RWPE1 (cell line): ENCODE results near the gene CLDN18.
A peak's percentile ranks its signal among the peaks of the same experiment; 100 is the strongest.

ENCODE experiments used
- CTCF ChIA-PET: fragments of 350-600 bp; sonication (Branson Sonifier 250); formaldehyde crosslinking; extraction: SDS; loops from one replicate; lab custom pipeline; 2021; lab: Yijun Ruan, JAX
- POLR2A ChIA-PET: fragments of 400-600 bp; formaldehyde crosslinking; extraction: SDS; loops from one replicate; lab custom pipeline; 2020; ENCODE audit warnings: antibody characterized with exemption; ENCODE audit not compliant: low non-redundant PET; lab: Yijun Ruan, JAX
- DNase-seq: peaks from one replicate; pipeline ENCODE4 v3.0.0; 2012; ENCODE audit warnings: low spot score
- H3K27ac ChIP-seq: fragments of 450-650 bp; 2 replicates; pipeline ENCODE4 v1.5.1; 2017
- CTCF ChIP-seq: fragments of 450-650 bp; conservative IDR thresholded peaks from 2 replicates; pipeline ENCODE4 v1.5.1; 2017; ENCODE audit warnings: low read depth, mild to moderate bottlenecking

CLDN18 gene

GRCh38 chr3:138070006-138070405 is 60.0 kb downstream of the CLDN18 start:
- DNase-seq = no peak
- ChIA-PET POLR2A (no interaction called here), CTCF (interaction anchor here (0.6 to 5.8 kb wide), 4 partner anchors 7 to 78 kb away, joined by 3 to 42 read pairs (median 5); no protein-coding TSS in a partner anchor)
- TF ChIP-seq CTCF = no peak
- no peak overlapping the region for H3K27ac ChIP-seq

DNA sequence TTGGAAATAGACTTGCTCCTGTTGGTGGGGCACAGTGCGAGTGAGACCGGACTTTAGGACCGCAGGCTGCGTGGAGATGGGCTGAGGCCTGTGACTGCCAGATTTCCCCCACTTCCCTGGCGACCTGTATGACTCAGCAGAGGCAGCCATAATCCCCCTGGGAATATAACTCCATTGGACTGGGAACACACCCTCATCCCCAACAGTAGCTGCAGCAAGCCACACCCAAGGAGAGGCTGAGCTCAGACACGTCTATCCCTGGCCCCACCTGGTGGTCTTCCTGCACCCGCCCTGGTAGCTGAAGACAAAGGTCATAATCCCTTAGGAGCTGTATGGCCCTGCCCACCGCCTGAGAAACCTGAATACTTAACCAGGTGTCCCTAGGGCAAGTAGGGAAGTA is 62.8 kb downstream of the CLDN18 start:
- no peak for TF ChIP-seq CTCF
- no peak for DNase-seq
- ChIA-PET CTCF (no interaction called here), POLR2A (no interaction called here)
- H3K27ac ChIP-seq = peak overlapping the region; percentile 18

DNA sequence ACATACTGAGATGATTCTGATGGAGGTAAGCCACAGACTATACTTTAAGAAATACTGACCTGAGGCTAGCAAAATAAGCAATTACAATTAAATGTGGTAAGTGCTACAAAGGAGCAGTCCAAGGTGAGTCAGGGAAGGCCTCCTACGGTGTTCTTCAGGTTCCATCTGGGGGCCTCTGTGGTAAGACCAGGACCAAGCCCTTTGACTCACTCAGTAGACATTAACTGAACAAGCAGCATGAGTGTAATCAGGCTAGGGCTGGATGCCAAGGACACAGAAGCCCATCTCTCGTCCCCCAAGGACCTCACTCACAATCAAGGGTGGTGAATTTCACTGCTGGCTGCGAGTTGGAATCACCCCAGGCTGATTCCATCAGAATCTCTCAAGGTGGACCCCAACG is 68.1 kb downstream of the CLDN18 start:
- peak; percentile 48 for DNase-seq
- ChIA-PET CTCF (no interaction called here), POLR2A (no interaction called here)
- TF ChIP-seq CTCF = no peak
- peak overlapping the region; percentile 61 for H3K27ac ChIP-seq

GRCh38 chr3:138078901-138079344 is 69.0 kb downstream of the CLDN18 start:
- ChIA-PET CTCF (no interaction called here), POLR2A (no interaction called here)
- DNase-seq = peak; percentile 83
- peak overlapping the region; percentile 61 for H3K27ac ChIP-seq
- no peak for TF ChIP-seq CTCF

GRCh38 chr3:138079901-138080300 is 69.9 kb downstream of the CLDN18 start:
- H3K27ac ChIP-seq = no peak overlapping the region
- no peak for TF ChIP-seq CTCF
- no peak for DNase-seq
- ChIA-PET CTCF (interaction anchor here (0.7 to 0.9 kb wide), 2 partner anchors 27 to 1496 kb away, joined by 3 to 4 read pairs; no protein-coding TSS in a partner anchor), POLR2A (no interaction called here)

- TF ChIP-seq CTCF = no peak
- DNase-seq = peak; percentile 20
- POLR2A ChIA-PET = no interaction called here
- H3K27ac ChIP-seq = peak overlapping the region; percentile 86
- CTCF ChIA-PET = interaction anchor here (0.9 to 1.0 kb wide), 2 partner anchors 14 to 38 kb away, joined by 3 to 4 read pairs; no protein-coding TSS in a partner anchor
Observed at GRCh38 chr3:138081371-138082084, 71.6 kb downstream of the CLDN18 start.
